Sigmoid colon (tissue), 4 donors: ENCODE data around the gene PTGIS.

Experiments
- CTCF ChIP-seq, 4 experiments: fragments of 450-650 bp in 3 of 4; fragments of 200-600 bp in 1 of 4; IDR thresholded peaks; one replicate each; pipeline ENCODE4 v1.5.1; 2016 to 2019; ENCODE audit warnings: antibody characterized with exemption in 4 of 4, mild to moderate bottlenecking in 3 of 4, moderate library complexity in 2 of 4
- EP300 ChIP-seq, 4 donors: sonication (generic); formaldehyde crosslinking; IDR thresholded peaks; one replicate each; pipeline ENCODE4 v1.6.1; 2017; ENCODE audit warnings: antibody characterized with exemption in 4 of 4
- POLR2A ChIP-seq, 2 donors: fragments of 450-650 bp; IDR thresholded peaks; one replicate each; pipeline ENCODE4 v1.6.1; 2016; ENCODE audit warnings: antibody characterized with exemption in 2 of 2, mild to moderate bottlenecking in 2 of 2, moderate library complexity in 2 of 2
- POLR2AphosphoS5 ChIP-seq, 4 donors: sonication (generic); formaldehyde crosslinking; IDR thresholded peaks; one replicate each; pipeline ENCODE4 v1.6.1; 2017; ENCODE audit warnings: antibody characterized with exemption in 4 of 4

DNA sequence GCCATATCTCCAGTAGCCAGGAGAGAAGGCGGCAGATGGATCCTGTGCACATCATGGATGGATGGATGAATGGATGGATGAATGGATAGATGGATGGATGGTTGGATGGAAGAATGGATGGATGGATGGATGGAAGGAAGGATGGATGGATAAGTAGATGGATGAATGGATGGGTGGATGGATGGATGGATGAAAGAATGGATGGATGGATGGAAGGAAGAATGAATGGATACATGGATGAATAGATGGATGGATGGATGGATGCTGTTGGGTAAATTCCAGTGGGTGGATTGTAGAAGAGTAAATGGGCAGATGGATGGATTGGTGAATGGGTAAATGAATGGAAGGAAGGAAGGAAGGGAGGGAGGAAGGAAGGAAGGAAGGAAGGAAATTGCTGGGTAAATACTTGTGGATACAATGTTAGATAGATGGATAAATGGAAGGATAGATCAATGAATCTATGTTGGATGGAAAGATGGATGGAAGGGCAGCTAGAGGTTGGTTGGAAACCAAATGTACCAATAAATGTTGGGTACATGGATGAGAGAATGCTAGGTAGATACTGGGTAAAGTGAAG, 19.5 kb downstream of the PTGIS start:
- no peak for TF ChIP-seq CTCF (IDR thresholded peaks at IDR 0.05)
- TF ChIP-seq POLR2A (IDR thresholded peaks at IDR 0.05) = no peak
- no peak for TF ChIP-seq EP300 (IDR thresholded peaks at IDR 0.05)
- TF ChIP-seq POLR2AphosphoS5 (IDR thresholded peaks at IDR 0.05) = no peak
